Endometrial microvascular endothelial cells (primary cell): Measurements from ENCODE around the gene ANAPC15. TPM values are rescaled to one million over a fixed set of nuclear protein-coding genes. Genes with fewer than 3 reads are reported as not detected.

Experiments
- in situ Hi-C: cut with HindIII; loops from 2 replicates; pipeline ENCODE4 v1.10.0; 2017; ENCODE audit warnings: low sequenced_read_pairs, low pct_unique_long_range_greater_than_20kb; ENCODE audit errors: inconsistent ontology term
- total RNA-seq: library from RNA; depleted of rRNA; stranded (reverse); fragments of >200 nt; gene quantifications from one replicate; pipeline ENCODE4 v1.2.3, GENCODE V29; 2015; ENCODE audit errors: inconsistent ontology term

ANAPC15 gene
- total RNA-seq, 1 donor from 2014 or later, result 48.1 TPM

GRCh38 chr11:72069200-72069599 lies 43.3 kb downstream of the ANAPC15 start:
- in situ Hi-C loops, result no loop called here

- in situ Hi-C loops, result no loop called here
These were observed 44.8 kb downstream of the ANAPC15 start for GRCh38 chr11:72067676-72068075.

DNA sequence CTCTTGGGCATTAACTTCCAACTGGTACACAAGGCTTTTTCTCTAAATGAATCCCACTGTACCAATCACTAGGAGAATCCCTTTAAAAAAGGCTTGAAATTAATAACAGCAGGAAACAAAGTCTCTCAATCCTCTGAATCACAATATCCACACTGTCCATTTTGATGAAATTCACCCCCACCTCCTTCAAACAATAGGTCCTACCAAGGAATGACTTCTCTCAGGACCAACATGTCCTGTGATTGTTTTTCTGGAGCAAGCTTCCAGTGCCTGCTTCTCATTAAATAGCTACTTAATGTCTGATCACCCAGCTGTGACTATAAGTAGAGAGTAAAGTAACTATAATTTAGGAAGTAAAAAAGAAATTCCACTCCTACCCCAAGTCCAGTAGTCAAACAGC lies 45.2 kb downstream of the ANAPC15 start:
- in situ Hi-C loops, result no loop called here

GRCh38 chr11:72066855-72067254 lies 45.6 kb downstream of the ANAPC15 start:
- in situ Hi-C loops, result no loop called here

GRCh38 chr11:72061739-72062396 lies 50.6 kb downstream of the ANAPC15 start:
- in situ Hi-C loops, result no loop called here

Other genes with a start within 250 kb of the ANAPC15 start
- not detected for gene DEFB131B, start 234.2 kb downstream of the ANAPC15 start, total RNA-seq
- 5.7 TPM for gene XNDC1N, start 184.1 kb downstream of the ANAPC15 start, total RNA-seq
- 43.1 TPM for gene RNF121, start 183.6 kb downstream of the ANAPC15 start, total RNA-seq
- gene IL18BP, start 113.8 kb downstream of the ANAPC15 start, total RNA-seq, result 8.8 TPM
- 112 TPM for gene NUMA1, start 32.2 kb downstream of the ANAPC15 start, total RNA-seq
- gene LRRC51, start 31.8 kb downstream of the ANAPC15 start, total RNA-seq, result 1.1 TPM
- gene LAMTOR1, start 9.4 kb downstream of the ANAPC15 start, total RNA-seq, result 138 TPM
- gene TOMT, start 6.8 kb downstream of the ANAPC15 start, total RNA-seq, result not detected
- gene FOLR3, start 23.0 kb upstream of the ANAPC15 start, total RNA-seq, result not detected
- gene FOLR1, start 79.4 kb upstream of the ANAPC15 start, total RNA-seq, result not detected
- gene FOLR2, start 104.1 kb upstream of the ANAPC15 start, total RNA-seq, result not detected
- 45.4 TPM for gene INPPL1, start 112.1 kb upstream of the ANAPC15 start, total RNA-seq
- not detected for gene PHOX2A, start 131.5 kb upstream of the ANAPC15 start, total RNA-seq